H9 (cell line): ENCODE data around the gene AGR3. TPM values are rescaled to one million over a fixed set of nuclear protein-coding genes. Genes with fewer than 3 reads are reported as not detected.

Source experiments
- DNase-seq: peaks from one replicate; pipeline ENCODE4 v3.0.0-alpha.2; 2017
- H2AFZ ChIP-seq: one replicate; pipeline ENCODE4 v1.6.1; 2013; ENCODE audit warnings: mild to moderate bottlenecking, low read length, control low read depth, moderate library complexity
- H2AK5ac ChIP-seq: 2 replicates; pipeline ENCODE4 v1.6.1; 2013; ENCODE audit warnings: low read length, control low read depth, mixed read lengths; ENCODE audit not compliant: insufficient read length
- H2BK120ac ChIP-seq: one replicate; pipeline ENCODE4 v1.6.1; 2013; ENCODE audit warnings: low read depth, mild to moderate bottlenecking, low read length, control low read depth, inconsistent platforms; ENCODE audit not compliant: poor library complexity, severe bottlenecking
- H2BK12ac ChIP-seq: 2 replicates; pipeline ENCODE4 v1.6.1; 2013; ENCODE audit warnings: low read length, control low read depth, mixed read lengths, low read depth; ENCODE audit not compliant: insufficient read length
- H2BK15ac ChIP-seq: 2 replicates; pipeline ENCODE4 v1.6.1; 2013; ENCODE audit warnings: low read depth, low read length, control low read depth
- H2BK20ac ChIP-seq: one replicate; pipeline ENCODE4 v1.6.1; 2013; ENCODE audit warnings: low read depth, mild to moderate bottlenecking, low read length, control low read depth, inconsistent platforms; ENCODE audit not compliant: poor library complexity, severe bottlenecking
- H2BK5ac ChIP-seq: 2 replicates; pipeline ENCODE4 v1.6.1; 2013; ENCODE audit warnings: low read length, control low read depth, mixed read lengths; ENCODE audit not compliant: insufficient read length
- H3K14ac ChIP-seq: 2 replicates; pipeline ENCODE4 v1.6.1; 2013; ENCODE audit warnings: low read length, control low read depth; ENCODE audit not compliant: insufficient read depth
- H3K18ac ChIP-seq: 2 replicates; pipeline ENCODE4 v1.6.1; 2013; ENCODE audit warnings: low read depth, mild to moderate bottlenecking, mixed read lengths, low read length, control low read depth; ENCODE audit not compliant: insufficient read length
- H3K23ac ChIP-seq: 2 replicates; pipeline ENCODE4 v1.6.1; 2013; ENCODE audit warnings: low read length, control low read depth, mixed read lengths, low read depth; ENCODE audit not compliant: insufficient read length
- H3K23me2 ChIP-seq: 2 replicates; pipeline ENCODE4 v1.6.1; 2013; ENCODE audit warnings: low read depth, mild to moderate bottlenecking, mixed read lengths, low read length, control low read depth; ENCODE audit not compliant: insufficient read length, poor library complexity, severe bottlenecking
- H3K27ac ChIP-seq: 2 replicates; pipeline ENCODE4 v1.5.1; 2013; ENCODE audit warnings: low read length, control low read depth, mixed read lengths, low read depth; ENCODE audit not compliant: insufficient read length
- H3K27me3 ChIP-seq: 2 replicates; pipeline ENCODE4 v1.6.1; 2013; ENCODE audit warnings: low read length, control low read depth, inconsistent platforms; ENCODE audit not compliant: insufficient read depth
- H3K4ac ChIP-seq: 2 replicates; pipeline ENCODE4 v1.6.1; 2013; ENCODE audit warnings: low read depth, mild to moderate bottlenecking, control low read depth, inconsistent platforms, low read length, moderate library complexity
- H3K4me1 ChIP-seq: 2 replicates; pipeline ENCODE4 v1.6.1; 2013; ENCODE audit warnings: low read length, control low read depth, inconsistent platforms; ENCODE audit not compliant: insufficient read depth
- H3K4me2 ChIP-seq: 2 replicates; pipeline ENCODE4 v1.6.1; 2013; ENCODE audit warnings: low read length, control low read depth, mixed read lengths; ENCODE audit not compliant: insufficient read length, insufficient read depth
- H3K56ac ChIP-seq: 2 replicates; pipeline ENCODE4 v1.6.1; 2013; ENCODE audit warnings: low read depth, mild to moderate bottlenecking, mixed read lengths, low read length, control low read depth; ENCODE audit not compliant: insufficient read length
- H3K79me1 ChIP-seq: 2 replicates; pipeline ENCODE4 v1.6.1; 2013; ENCODE audit warnings: low read depth, mild to moderate bottlenecking, moderate library complexity, low read length, control low read depth, inconsistent platforms; ENCODE audit not compliant: insufficient read depth, poor library complexity, severe bottlenecking
- H3K79me2 ChIP-seq: 2 replicates; pipeline ENCODE4 v1.6.1; 2013; ENCODE audit warnings: low read length, control low read depth, inconsistent platforms; ENCODE audit not compliant: insufficient read depth
- H3K9ac ChIP-seq: 2 replicates; pipeline ENCODE4 v1.6.1; 2013; ENCODE audit warnings: low read length, control low read depth, mixed read lengths; ENCODE audit not compliant: insufficient read length; ENCODE audit errors: extremely low read depth
- H3K9me3 ChIP-seq: one replicate; pipeline ENCODE4 v1.6.1; 2013; ENCODE audit warnings: low read depth, low read length, inconsistent platforms; ENCODE audit not compliant: control insufficient read depth
- H3T11ph ChIP-seq: one replicate; pipeline ENCODE4 v1.6.1; 2013; ENCODE audit warnings: mild to moderate bottlenecking, low read length, control low read depth, inconsistent platforms
- H4K20me1 ChIP-seq: one replicate; pipeline ENCODE4 v1.6.1; 2013; ENCODE audit not compliant: control insufficient read depth, insufficient read length, insufficient read depth
- H4K5ac ChIP-seq: 2 replicates; pipeline ENCODE4 v1.6.1; 2013; ENCODE audit warnings: low read depth, mild to moderate bottlenecking, mixed read lengths, low read length, control low read depth; ENCODE audit not compliant: insufficient read length
- H4K8ac ChIP-seq: replicated peaks from 2 replicates; pipeline ENCODE4 v1.6.1; 2013; ENCODE audit warnings: low read length, control low read depth, mixed read lengths, low read depth; ENCODE audit not compliant: insufficient read length
- H4K91ac ChIP-seq: 2 replicates; pipeline ENCODE4 v1.6.1; 2013; ENCODE audit warnings: low read depth, mild to moderate bottlenecking, moderate library complexity, mixed read lengths, low read length, control low read depth; ENCODE audit not compliant: insufficient read length
- H3K27ac Mint-ChIP-seq, 3 experiments: 2 replicates in 2 of 3; 3 replicates in 1 of 3; pipeline ENCODE4 v1.8.0; 2020 to 2021; ENCODE audit warnings: mixed read lengths in 3 of 3, mild to moderate bottlenecking in 1 of 3, moderate library complexity in 1 of 3
- H3K27me3 Mint-ChIP-seq: 2 replicates; pipeline ENCODE4 v1.8.0; 2021; ENCODE audit warnings: low read depth, mild to moderate bottlenecking, moderate library complexity, mixed read lengths
- H3K36me3 Mint-ChIP-seq, 3 experiments: 2 replicates in 2 of 3; 3 replicates in 1 of 3; pipeline ENCODE4 v1.8.0; 2020 to 2021; ENCODE audit warnings: low read depth in 3 of 3, mixed read lengths in 3 of 3; ENCODE audit not compliant: insufficient read depth in 1 of 3
- H3K4me1 Mint-ChIP-seq, 2 experiments: 2 replicates each; pipeline ENCODE4 v1.8.0; 2020; ENCODE audit warnings: mixed read lengths in 2 of 2
- H3K4me3 Mint-ChIP-seq, 2 experiments: 2 replicates in 1 of 2; 3 replicates in 1 of 2; pipeline ENCODE4 v1.8.0; 2020 to 2021; ENCODE audit warnings: mild to moderate bottlenecking in 2 of 2, mixed read lengths in 2 of 2, moderate library complexity in 1 of 2
- H3K9me3 Mint-ChIP-seq, 2 experiments: 2 replicates in 1 of 2; 3 replicates in 1 of 2; pipeline ENCODE4 v1.8.0; 2020; ENCODE audit warnings: mild to moderate bottlenecking in 2 of 2, mixed read lengths in 2 of 2, moderate library complexity in 1 of 2
- CTCF ChIP-seq: fragments of 200-600 bp; sonication (generic); conservative IDR thresholded peaks from 3 replicates; pipeline ENCODE4 v1.8.0; 2021; ENCODE audit warnings: antibody characterized with exemption, mild to moderate bottlenecking
- WGBS: extraction: QIAGEN DNeasy Blood & Tissue Kit; methylation state at CpG from one replicate; pipeline ENCODE4 v1.1.7; 2013; ENCODE audit warnings: missing lambda C conversion rate, low lambda C conversion rate, mixed read lengths; ENCODE audit not compliant: insufficient read length; ENCODE audit errors: extremely low coverage; 5-methylcytosine and 5-hydroxymethylcytosine counted together
- total RNA-seq: library from RNA; stranded (reverse); gene quantifications from 2 replicates; pipeline ENCODE4 v1.2.1, GENCODE V29; 2021

AGR3 gene
- total RNA-seq, 1 experiment from 2014 or later, result not detected

- no peak for DNase-seq
- no peaks in the 10 kb centered on the region for H3K4me1 ChIP-seq
- H3K9me3 ChIP-seq, result no peaks in the 10 kb centered on the region
- no peak overlapping the region for H3K18ac ChIP-seq
- no peaks in the 10 kb centered on the region for H3K27me3 Mint-ChIP-seq
- no peak overlapping the region for H2BK12ac ChIP-seq
- peaks cover 0 to 3% of the 10 kb centered on the region in 2 experiments; a peak in 1 of 4 replicates for H3K4me1 Mint-ChIP-seq
- H2BK5ac ChIP-seq, result no peak overlapping the region
- no peak overlapping the region for H3K4me3 Mint-ChIP-seq
- no peak overlapping the region for H2AFZ ChIP-seq
- no peak overlapping the region for H2BK15ac ChIP-seq
- no peaks in the 10 kb centered on the region for H3K27me3 ChIP-seq
- no peaks in the 10 kb centered on the region for H3K79me2 ChIP-seq
- H3K56ac ChIP-seq, result no peak overlapping the region
- no peak overlapping the region for H4K91ac ChIP-seq
- no peak overlapping the region for H3K9ac ChIP-seq
- H4K20me1 ChIP-seq, result no peaks in the 10 kb centered on the region
- no peak overlapping the region for H3T11ph ChIP-seq
- H3K27ac Mint-ChIP-seq, result no peak overlapping the region
- H3K4ac ChIP-seq, result no peak overlapping the region
- no peak overlapping the region for H3K23ac ChIP-seq
- TF ChIP-seq CTCF, result no peak
- H4K5ac ChIP-seq, result no peak overlapping the region
- no peak overlapping the region for H4K8ac ChIP-seq
- H3K79me1 ChIP-seq, result no peaks in the 10 kb centered on the region
- WGBS, result no CpG with 5 or more reads among the region's 3 CpGs
- no peak overlapping the region for H3K14ac ChIP-seq
- no peak overlapping the region for H3K27ac ChIP-seq
- H3K4me2 ChIP-seq, result no peak overlapping the region
- H3K9me3 Mint-ChIP-seq, result no peaks in the 10 kb centered on the region; a peak in 1 of 5 replicates
- H2AK5ac ChIP-seq, result no peak overlapping the region
- H2BK20ac ChIP-seq, result no peak overlapping the region
- no peak overlapping the region for H2BK120ac ChIP-seq
- no peaks in the 10 kb centered on the region for H3K23me2 ChIP-seq
- no peaks in the 10 kb centered on the region for H3K36me3 Mint-ChIP-seq
Measured at GRCh38 chr7:16818732-16819131, 63.1 kb downstream of the AGR3 start.
